HL-60 (cell line): Measurements from ENCODE around the gene ACHE.

Experiments
- CTCF ChIP-seq: IDR thresholded peaks from one replicate; pipeline ENCODE4 v1.5.1; 2011; ENCODE audit warnings: low read length, control low read depth, inconsistent platforms; ENCODE audit not compliant: insufficient read depth
- GABPA ChIP-seq: IDR thresholded peaks from 2 replicates; pipeline ENCODE4 v1.6.1; 2012; ENCODE audit warnings: low read depth
- POLR2AphosphoS5 ChIP-seq: IDR thresholded peaks from 2 replicates; pipeline ENCODE4 v1.6.1; 2012; ENCODE audit warnings: low read depth
- REST ChIP-seq: IDR thresholded peaks from 2 replicates; pipeline ENCODE4 v1.6.1; 2012; ENCODE audit warnings: low read depth; ENCODE audit not compliant: insufficient replicate concordance

- TF ChIP-seq POLR2AphosphoS5, result no peak
- peak; percentile 46 for TF ChIP-seq CTCF
- TF ChIP-seq REST, result no peak
- TF ChIP-seq GABPA, result no peak
Observed at GRCh38 chr7:100896732-100897608, 1.3 kb upstream of the ACHE start.
